HG03575 (cell line): Measurements from ENCODE around the gene NPC1L1.

Source experiments
- ATAC-seq: cut with Tn5 transposase; IDR thresholded peaks from one replicate; pipeline ENCODE4 v1.9.1; 2021; ENCODE audit not compliant: unreplicated experiment, insufficient number of reproducible peaks, low FRiP score; ENCODE audit errors: extremely low read depth

Gene NPC1L1

GRCh38 chr7:44486693-44487092 is 54.4 kb downstream of the NPC1L1 start:
- ATAC-seq = no peak

DNA sequence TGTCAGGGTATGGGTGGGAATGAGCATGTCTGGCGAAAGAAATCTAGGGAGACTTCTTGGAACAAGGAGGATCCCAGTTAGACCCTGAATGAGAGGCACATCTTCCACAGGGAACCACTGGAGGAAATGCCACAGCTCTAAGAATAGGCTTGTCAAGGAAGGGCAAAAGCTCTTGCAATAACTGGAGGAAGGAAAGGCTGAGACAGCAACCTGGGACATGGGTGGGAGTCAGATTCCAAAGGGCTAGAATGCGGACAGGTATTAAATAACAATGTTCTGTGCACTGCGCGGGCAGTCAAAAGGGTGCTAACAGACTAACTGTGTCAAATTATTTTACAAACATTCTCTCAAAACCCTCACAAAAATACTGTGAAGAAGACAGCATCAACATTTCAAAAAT is 55.1 kb downstream of the NPC1L1 start:
- no peak for ATAC-seq

DNA sequence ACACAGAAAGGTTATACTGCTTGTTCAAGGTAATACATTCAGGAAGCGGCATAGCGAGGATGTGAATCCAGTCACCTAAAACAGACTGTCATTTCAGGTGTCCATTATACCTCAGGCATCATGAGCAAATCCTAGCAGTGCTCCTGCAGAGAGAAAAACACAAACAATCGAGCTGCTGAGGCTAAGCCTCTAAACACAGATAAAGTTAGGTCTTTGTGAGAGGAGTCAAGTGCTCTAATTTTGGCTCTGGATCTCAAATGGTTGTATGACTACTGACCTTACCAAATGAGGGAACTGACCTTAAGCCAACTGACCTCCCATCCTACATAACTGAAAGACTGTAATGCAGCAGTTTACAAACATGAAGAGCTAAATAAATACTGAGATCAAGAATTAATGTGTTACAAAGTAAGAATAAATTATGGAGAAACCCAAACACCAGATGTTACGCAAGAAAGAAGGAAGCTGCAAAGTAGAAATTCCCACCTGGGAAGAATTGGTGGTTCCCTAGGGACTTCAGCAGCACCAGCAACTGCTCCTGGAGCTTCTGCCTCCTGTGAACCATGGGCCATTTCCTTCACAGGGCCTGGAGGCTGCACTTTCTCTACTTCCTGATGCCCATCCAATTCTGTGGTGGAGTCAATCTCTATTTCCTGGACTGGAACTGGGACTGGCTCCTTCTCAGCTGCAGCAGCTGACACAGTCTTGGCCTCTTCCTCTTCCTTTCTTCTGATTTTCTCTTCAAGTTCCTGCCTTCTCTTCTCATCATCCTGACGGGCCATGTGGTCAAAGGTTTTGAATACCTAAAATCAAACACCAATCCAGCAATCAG is 56.4 kb downstream of the NPC1L1 start:
- no peak for ATAC-seq

- no peak for ATAC-seq
Measured at GRCh38 chr7:44482502-44483485, 58.3 kb downstream of the NPC1L1 start.

- no peak for ATAC-seq
Measured at GRCh38 chr7:44477938-44478337, 63.2 kb downstream of the NPC1L1 start.

- no peak for ATAC-seq
Measured at GRCh38 chr7:44477063-44477830, 63.9 kb downstream of the NPC1L1 start.

DNA sequence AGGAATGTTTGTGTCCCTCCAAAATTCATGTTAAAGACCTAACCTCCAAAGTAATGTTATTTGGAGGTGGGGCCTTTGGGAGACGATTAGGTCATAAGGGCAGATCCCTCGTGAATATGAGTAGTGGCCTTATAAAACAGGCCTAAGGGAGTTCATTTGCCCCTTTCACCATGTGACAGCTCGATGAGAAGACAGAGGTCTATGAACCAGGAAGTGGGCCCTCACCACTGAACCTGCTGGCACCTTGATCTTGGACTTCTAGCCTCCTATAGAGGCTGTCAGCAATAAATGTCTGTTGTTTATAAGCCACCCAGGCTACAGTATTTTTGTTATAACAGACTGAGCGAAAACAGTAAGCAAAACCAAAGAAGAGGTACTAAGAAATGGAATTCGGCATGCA is 64.8 kb downstream of the NPC1L1 start:
- no peak for ATAC-seq

DNA sequence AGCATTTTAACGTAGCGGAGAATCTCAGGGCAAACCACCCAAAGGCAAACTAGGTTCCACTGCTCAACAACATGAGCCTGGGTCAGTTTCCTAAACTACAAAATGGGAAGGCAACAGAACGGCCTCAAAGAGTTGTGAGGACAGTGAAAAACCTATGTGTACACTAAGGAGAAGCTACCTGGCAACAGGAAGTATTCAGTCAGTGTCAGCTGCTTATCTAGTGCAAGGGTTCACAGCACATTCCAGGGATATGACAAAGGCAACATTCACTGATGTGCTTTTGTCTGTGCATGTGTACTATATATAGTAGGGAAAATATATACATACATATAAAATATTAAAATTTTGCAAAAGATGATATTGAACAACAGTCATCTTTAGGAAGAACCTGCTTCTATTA is 67.8 kb downstream of the NPC1L1 start:
- no peak for ATAC-seq

- ATAC-seq = no peak
Measured at GRCh38 chr7:44472843-44473242, 68.3 kb downstream of the NPC1L1 start.

DNA sequence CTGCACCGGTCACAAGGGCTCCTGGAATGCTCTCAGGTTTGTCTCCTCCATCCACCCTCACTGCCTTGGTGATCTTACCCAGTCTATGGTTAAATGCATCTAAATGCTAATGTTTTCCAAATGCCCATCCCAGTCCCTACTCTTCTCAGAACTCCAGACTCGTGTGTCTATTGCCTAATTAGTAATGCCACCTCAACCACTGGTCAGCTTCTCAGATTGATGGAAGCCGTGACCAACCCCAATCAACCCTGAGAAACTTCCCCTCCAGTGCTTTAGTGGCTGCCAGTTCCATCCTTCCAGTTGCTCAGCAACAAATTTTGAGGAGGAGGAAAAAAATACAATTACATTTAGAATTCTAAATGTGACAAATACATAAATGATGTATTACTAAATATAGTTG is 69.3 kb downstream of the NPC1L1 start:
- ATAC-seq = no peak

DNA sequence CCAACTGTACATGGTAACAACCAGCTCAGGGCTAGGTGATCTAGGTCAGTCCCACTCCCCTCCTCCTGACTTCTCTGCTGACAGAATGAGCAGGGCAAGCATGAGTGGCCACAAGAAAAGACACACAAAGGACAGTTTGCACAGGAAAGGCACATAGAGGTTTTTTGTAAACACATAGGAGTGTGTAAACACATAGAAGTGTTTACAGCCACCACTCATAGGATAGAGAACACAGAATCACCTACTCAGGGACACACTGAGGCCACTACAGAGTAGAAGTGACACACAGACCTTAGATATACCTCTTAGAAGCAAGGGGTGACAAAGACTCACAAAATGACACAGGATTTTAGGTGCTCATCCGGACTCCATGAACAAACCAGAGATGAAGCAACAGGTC is 69.7 kb downstream of the NPC1L1 start:
- ATAC-seq = no peak

- no peak for ATAC-seq
Measured at GRCh38 chr7:44470628-44471245, 70.4 kb downstream of the NPC1L1 start.

GRCh38 chr7:44470135-44470479 is 71.0 kb downstream of the NPC1L1 start:
- no peak for ATAC-seq

- ATAC-seq = no peak
Measured at GRCh38 chr7:44469461-44470134, 71.5 kb downstream of the NPC1L1 start.

DNA sequence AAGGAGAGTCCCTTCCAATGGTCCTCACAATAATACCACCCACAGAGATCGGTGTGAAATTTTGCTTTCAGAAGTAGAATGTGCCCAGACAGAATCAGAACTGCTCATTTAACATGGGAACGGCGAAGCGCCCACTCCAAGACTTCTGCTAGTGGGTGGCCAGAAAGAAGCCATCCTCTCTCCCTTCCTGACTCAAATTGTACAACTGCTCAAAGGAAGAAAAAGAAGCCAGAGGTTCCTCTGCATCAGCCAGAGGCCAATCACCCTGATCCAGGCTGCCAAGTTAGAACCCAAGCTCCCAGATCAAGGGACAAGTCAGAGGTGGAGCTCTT is 73.9 kb downstream of the NPC1L1 start:
- no peak for ATAC-seq

DNA sequence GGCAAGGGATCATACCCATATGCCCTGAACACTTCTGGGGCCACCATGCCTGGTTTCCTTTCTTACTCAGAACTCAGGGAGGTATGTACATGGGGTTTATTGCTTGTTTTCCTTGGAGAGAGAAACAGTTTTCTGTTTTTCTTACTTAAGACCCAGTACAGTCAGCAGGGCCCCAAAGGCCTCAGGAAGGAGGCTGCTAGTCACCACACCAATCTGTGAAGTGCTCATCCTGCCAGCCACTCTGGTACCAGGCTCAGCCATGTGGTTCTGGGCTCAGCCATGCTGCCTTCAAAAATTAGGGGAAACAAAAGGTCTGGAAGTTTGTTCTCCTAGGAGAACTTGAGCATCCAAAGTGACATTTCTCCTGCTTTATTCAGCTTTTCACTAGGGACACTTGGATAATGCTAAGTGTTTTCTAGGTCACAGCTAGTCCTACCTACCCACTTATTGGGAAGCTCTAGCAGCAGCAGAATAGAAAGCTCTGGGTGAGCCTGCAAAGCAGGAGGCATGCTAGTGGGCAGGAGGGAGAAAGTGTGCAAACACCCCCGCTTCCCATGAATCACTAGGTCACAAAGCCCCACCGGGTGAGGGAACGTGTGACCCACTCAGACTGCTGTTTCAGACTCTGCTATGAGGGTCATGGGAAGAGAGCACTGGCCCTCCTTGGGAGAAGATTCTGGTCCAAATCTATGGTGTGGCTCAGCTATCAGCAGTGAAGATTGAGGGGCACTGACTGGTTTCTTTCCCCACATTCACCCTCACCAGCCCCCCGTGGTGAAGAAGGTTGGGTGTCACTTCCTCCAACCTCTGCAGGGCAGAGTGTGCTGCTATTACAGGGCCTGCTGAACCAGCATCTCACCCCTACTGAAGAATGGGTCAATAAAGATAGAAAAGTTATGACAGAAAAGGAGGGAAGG is 74.6 kb downstream of the NPC1L1 start:
- no peak for ATAC-seq

GRCh38 chr7:44465490-44465889 is 75.6 kb downstream of the NPC1L1 start:
- ATAC-seq = no peak
